Loucy (cell line): ENCODE results near the gene CMTM8.

ENCODE experiments used
- H2AFZ ChIP-seq: fragments of 200-600 bp; sonication (generic); 2 replicates; pipeline ENCODE4 v1.6.0; 2016; ENCODE audit warnings: antibody characterized with exemption, mild to moderate bottlenecking, low read length, moderate library complexity
- H3F3A ChIP-seq: fragments of 200-600 bp; 2 replicates; pipeline ENCODE4 v1.6.0; 2016; ENCODE audit warnings: antibody characterized with exemption, low read depth, mild to moderate bottlenecking
- H3K27me3 ChIP-seq: fragments of 200-600 bp; sonication (generic); 2 replicates; pipeline ENCODE4 v1.6.1; 2014; ENCODE audit warnings: low read length, mild to moderate bottlenecking; ENCODE audit not compliant: insufficient read depth, poor library complexity, severe bottlenecking
- H3K36me3 ChIP-seq: fragments of 200-600 bp; sonication (generic); 2 replicates; pipeline ENCODE4 v1.6.1; 2016; ENCODE audit warnings: low read length; ENCODE audit not compliant: insufficient read depth
- H3K4me1 ChIP-seq: fragments of 200-600 bp; sonication (generic); 2 replicates; pipeline ENCODE4 v1.5.1; 2014; ENCODE audit warnings: low read length, mild to moderate bottlenecking; ENCODE audit not compliant: insufficient read depth, poor library complexity, severe bottlenecking
- H3K4me2 ChIP-seq: fragments of 200-600 bp; sonication (generic); 2 replicates; pipeline ENCODE4 v1.6.0; 2014; ENCODE audit warnings: antibody characterized with exemption, low read length, low read depth, mild to moderate bottlenecking; ENCODE audit not compliant: poor library complexity, severe bottlenecking
- H3K4me3 ChIP-seq: fragments of 200-600 bp; sonication (generic); 2 replicates; pipeline ENCODE4 v1.5.1; 2014; ENCODE audit warnings: low read length, mild to moderate bottlenecking, mixed read lengths; ENCODE audit not compliant: poor library complexity, severe bottlenecking
- H3K79me2 ChIP-seq: fragments of 200-600 bp; sonication (generic); 2 replicates; pipeline ENCODE4 v1.6.1; 2014; ENCODE audit warnings: low read length; ENCODE audit not compliant: insufficient read depth
- H3K9ac ChIP-seq: fragments of 200-600 bp; sonication (generic); 2 replicates; pipeline ENCODE4 v1.6.0; 2014; ENCODE audit warnings: mild to moderate bottlenecking, low read depth, low read length, moderate library complexity; ENCODE audit not compliant: poor library complexity, severe bottlenecking
- H3K9me2 ChIP-seq: fragments of 200-600 bp; sonication (generic); replicated peaks from 2 replicates; pipeline ENCODE4 v1.6.1; 2016; ENCODE audit warnings: low read depth, low read length, mixed read lengths
- H3K9me3 ChIP-seq: fragments of 200-600 bp; sonication (generic); 2 replicates; pipeline ENCODE4 v1.6.1; 2014; ENCODE audit warnings: mild to moderate bottlenecking, antibody characterized with exemption, low read length, low read depth; ENCODE audit not compliant: insufficient read depth
- H4K20me1 ChIP-seq: fragments of 200-600 bp; sonication (generic); 2 replicates; pipeline ENCODE4 v1.6.0; 2014; ENCODE audit warnings: antibody characterized with exemption, low read length, mild to moderate bottlenecking; ENCODE audit not compliant: insufficient read depth, poor library complexity, severe bottlenecking
- CTCF ChIP-seq: fragments of 200-600 bp; sonication (generic); conservative IDR thresholded peaks from 2 replicates; pipeline ENCODE4 v1.5.1; 2014; ENCODE audit warnings: mild to moderate bottlenecking, antibody characterized with exemption, low read length
- EZH2phosphoT487 ChIP-seq: fragments of 200-600 bp; IDR thresholded peaks from 2 replicates; pipeline ENCODE4 v1.6.1; 2018; ENCODE audit warnings: antibody characterized with exemption, mild to moderate bottlenecking, moderate library complexity, borderline replicate concordance

CMTM8 gene

GRCh38 chr3:32312251-32312650, 73.8 kb downstream of the CMTM8 start:
- H4K20me1 ChIP-seq = no peaks in the 10 kb centered on the region
- no peaks in the 10 kb centered on the region for H3K9me2 ChIP-seq
- no peaks in the 10 kb centered on the region for H3K9me3 ChIP-seq
- H3F3A ChIP-seq = no peaks in the 10 kb centered on the region
- no peak for TF ChIP-seq CTCF
- no peak for TF ChIP-seq EZH2phosphoT487
- H3K36me3 ChIP-seq = no peaks in the 10 kb centered on the region
- no peak overlapping the region for H3K4me2 ChIP-seq
- no peaks in the 10 kb centered on the region for H3K27me3 ChIP-seq
- no peak overlapping the region for H3K4me3 ChIP-seq
- H2AFZ ChIP-seq = no peak overlapping the region
- no peak overlapping the region for H3K9ac ChIP-seq
- no peaks in the 10 kb centered on the region for H3K79me2 ChIP-seq
- H3K4me1 ChIP-seq = peaks cover 24% of the 10 kb centered on the region

- Histone ChIP-seq H3K4me3 (no peak overlapping the region), H3K36me3 (no peaks in the 10 kb centered on the region), H3K4me2 (no peak overlapping the region), H3K9ac (no peak overlapping the region), H3K9me3 (no peaks in the 10 kb centered on the region), H4K20me1 (no peaks in the 10 kb centered on the region), H3F3A (no peaks in the 10 kb centered on the region), H3K9me2 (no peaks in the 10 kb centered on the region), H2AFZ (no peak overlapping the region), H3K79me2 (no peaks in the 10 kb centered on the region), H3K27me3 (no peaks in the 10 kb centered on the region), H3K4me1 (peaks cover 24% of the 10 kb centered on the region)
- TF ChIP-seq EZH2phosphoT487 = no peak
- TF ChIP-seq CTCF = no peak
These were observed 74.7 kb downstream of the CMTM8 start for GRCh38 chr3:32313169-32313568.

- Histone ChIP-seq H4K20me1 (no peaks in the 10 kb centered on the region), H3K36me3 (no peaks in the 10 kb centered on the region), H3K9me3 (no peaks in the 10 kb centered on the region), H3K9ac (no peak overlapping the region), H3K79me2 (no peaks in the 10 kb centered on the region), H3K4me1 (peaks cover 24% of the 10 kb centered on the region), H3K9me2 (no peaks in the 10 kb centered on the region), H3F3A (no peaks in the 10 kb centered on the region), H3K27me3 (no peaks in the 10 kb centered on the region), H2AFZ (0 out of 2 replicates have a peak overlapping the region, but pooled peaks have one; percentile 52), H3K4me2 (peak overlapping the region; percentile 26), H3K4me3 (peak overlapping the region; percentile 2)
- TF ChIP-seq CTCF (no peak), EZH2phosphoT487 (no peak)
These were observed 75.4 kb downstream of the CMTM8 start for GRCh38 chr3:32313723-32314473.
